Superior temporal gyrus (tissue), 1 donor: ENCODE measurements around the gene RFX7.

ENCODE experiments used
- DNase-seq: peaks from one replicate; pipeline ENCODE4 v3.0.0-alpha.2; 2016; ENCODE audit errors: extremely low spot score

Gene RFX7

DNA sequence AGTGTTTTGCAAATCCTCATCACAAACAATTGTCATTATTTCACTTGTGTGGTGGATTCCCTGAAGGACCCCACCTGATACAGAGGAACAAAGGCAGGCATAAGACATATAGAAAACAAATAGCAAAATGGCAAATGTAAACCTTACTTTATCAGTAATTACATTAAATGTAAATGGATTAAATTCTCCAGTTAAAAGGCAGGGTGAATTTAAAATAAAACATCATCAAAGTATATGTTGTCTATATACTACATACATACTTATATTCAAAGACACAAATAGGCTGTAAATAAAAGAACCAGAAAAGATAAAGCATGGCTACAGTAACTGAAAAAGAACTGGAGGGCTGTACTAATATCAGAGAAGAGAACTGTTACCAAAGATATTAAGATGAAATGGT is 117.3 kb downstream of the RFX7 start:
- no peak for DNase-seq

DNA sequence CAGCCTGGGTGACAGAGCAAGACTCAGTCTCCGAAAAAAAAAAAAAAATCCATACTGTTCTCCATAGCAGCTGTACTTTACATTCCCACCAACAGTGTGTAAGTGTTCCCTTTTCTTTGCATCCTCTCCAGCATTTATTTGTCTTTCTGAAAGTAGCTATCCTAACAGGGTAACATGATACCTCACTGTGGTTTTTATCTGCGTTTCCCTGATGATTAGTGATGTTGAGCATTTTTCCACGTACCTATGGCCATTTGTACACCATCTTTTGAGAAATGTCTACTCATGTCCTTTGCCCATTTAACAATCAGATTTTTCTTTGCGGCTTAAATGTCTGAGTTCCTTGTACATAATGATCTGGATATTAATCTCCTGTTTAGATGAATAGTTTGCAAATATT is 119.3 kb downstream of the RFX7 start:
- DNase-seq = no peak

DNA sequence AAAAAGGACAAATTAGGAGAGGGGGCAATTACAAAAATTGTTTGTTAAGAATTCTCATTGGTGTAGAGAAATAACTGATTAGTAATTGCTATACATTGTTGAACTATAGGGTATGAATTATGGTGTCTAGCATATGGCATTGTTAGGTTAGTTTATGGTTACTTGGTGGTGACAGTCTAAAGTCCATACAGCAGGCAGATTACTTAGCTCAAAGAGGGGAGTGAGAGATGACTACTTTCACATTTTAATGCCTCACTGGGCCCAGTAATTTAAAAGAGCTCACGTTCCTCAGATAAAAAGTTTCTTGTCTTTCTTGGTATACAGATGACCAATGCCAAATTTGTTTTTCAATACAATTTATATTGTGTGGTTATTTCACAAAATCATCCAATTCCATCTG is 137.8 kb downstream of the RFX7 start:
- no peak for DNase-seq

DNA sequence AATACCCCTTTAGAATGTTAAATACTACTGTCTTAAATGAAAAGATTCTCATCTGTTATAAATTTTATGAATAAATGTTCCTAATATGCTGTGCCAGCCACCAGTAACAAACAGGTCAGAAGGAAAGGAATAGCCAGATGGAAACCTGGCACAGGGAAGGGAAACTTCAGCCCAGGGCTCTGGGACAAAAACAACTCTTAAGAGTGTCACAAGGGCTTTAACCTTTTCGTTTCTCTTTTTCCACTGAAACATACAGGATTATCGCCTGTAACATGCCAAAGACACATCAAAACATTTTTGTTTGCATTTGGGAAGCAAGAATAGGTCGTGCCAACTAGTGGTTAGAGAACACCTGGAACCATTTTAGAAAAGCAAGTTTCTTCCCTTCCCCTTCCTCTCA is 141.2 kb downstream of the RFX7 start:
- no peak for DNase-seq

DNA sequence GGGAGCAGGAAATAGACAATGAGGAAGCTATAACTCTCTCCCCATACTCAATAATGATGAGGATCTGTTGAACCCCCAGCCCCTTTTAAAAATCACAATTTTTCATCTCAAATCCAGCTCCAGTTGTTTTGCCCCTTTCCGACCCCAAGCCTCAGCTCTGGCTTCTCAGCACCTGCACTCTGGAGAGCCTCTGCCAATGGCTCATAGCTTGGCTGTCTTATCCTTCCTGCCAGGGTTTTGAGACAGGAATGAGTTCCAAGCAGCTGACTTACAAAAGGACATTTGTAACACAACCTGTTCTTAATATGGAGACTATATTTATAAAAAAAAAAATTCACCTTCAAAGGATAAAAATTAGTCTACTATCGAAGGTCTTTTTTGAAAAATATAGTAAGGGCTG is 144.4 kb downstream of the RFX7 start:
- DNase-seq = no peak

DNA sequence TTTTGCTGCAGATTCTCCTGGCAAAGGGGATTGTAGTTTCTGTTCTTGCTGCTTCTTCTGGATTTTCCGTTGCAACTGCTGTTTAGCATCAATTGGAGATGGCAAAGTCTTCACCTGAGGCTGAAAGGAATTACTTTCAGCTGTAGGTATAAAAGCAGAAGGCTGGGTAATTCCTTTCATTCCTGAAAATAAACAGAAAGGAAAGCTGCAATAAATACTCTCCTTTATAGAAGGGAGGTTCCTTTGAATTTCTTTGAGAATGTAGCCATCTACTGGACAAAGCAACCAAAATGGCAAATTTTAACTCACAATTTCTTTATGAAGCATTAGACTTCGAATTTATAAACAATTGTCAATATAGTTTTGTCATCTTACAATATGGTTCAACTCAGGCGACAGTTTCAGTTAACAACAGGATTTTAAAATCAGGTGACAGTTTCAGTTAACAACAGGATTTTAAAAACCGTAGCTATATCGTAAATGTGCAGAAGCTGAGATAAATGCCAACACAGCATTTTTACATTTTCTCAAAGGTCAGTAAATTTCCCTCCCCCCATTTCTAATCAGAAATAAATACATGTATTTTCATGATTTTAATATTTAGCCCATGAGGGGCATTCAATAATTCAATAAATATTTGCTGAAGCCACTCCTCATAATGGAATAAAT is 145.3 kb downstream of the RFX7 start:
- DNase-seq = peak; percentile 35

DNA sequence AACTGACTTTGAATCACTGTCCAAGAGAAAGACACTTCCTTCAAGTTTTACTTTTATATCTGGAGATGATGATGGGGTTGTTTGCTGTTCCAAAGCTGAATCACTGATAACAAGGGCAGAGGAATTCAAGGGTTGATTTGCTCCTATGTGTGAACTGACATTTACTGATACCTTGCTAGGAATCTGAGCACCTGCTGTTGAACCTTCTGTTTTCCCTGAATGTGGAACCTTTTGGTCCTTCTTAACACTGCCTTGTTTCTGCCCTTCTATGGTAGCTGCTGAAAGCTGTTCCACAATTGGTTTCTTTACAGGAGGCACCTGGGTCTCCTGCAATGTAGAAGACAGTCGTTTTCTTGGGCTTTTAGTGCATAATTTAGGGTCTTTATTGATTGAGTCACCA is 148.3 kb downstream of the RFX7 start:
- no peak for DNase-seq

DNA sequence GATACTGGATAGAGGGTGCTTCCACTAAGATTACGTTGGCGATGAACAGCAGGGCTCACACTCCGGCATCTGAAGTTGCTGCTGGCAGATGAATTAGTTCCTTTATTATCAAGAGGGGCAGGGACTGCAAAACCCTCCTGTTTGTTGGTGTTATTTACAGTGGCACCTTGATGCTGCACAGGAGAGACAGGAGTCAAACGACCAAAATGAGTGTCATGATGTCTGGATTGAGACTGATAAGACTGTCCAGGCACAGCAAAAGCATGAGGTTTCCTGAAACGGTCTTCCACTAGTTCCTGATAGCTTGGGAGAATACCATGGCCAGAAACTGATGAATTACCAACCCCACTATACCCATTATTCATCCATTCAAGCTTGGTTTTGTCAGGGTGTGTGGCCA is 149.5 kb downstream of the RFX7 start:
- no peak for DNase-seq

DNA sequence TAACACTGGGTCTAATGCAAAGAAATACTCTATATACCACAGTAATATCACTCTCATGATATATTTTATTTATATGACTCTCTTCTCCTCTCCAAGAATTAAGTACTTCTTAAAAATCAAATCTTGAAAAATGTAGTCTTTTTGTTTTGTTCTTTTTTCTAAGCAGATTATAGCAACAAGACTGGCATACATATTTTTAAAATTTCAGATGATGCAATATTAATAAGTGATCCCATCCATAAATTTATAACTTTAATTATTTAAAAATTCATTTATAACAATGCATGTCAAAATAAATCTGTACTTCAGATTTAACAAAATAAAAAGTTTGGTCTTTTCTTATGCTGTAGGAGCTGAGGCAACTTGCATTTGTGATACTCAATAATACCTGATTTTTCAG is 155.3 kb downstream of the RFX7 start:
- DNase-seq = no peak

DNA sequence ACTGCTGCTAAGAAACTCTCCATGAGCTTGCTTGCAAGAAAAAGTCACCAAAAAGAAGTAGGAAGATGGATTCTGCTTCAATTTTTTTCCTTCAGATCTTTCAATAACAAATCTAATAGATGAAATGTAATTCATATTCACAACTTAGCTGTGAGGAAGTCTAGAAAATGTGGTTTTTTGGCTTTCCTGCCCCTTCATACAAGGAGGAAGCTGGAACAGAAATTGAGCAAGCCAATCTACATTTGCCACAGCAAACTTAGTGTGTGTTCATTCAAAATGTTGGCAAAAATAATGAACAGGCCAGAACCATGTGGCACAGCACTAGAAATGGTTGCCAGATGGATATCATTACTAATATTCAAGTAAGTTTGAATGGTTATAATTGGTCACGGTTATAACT is 157.1 kb downstream of the RFX7 start:
- no peak for DNase-seq

DNA sequence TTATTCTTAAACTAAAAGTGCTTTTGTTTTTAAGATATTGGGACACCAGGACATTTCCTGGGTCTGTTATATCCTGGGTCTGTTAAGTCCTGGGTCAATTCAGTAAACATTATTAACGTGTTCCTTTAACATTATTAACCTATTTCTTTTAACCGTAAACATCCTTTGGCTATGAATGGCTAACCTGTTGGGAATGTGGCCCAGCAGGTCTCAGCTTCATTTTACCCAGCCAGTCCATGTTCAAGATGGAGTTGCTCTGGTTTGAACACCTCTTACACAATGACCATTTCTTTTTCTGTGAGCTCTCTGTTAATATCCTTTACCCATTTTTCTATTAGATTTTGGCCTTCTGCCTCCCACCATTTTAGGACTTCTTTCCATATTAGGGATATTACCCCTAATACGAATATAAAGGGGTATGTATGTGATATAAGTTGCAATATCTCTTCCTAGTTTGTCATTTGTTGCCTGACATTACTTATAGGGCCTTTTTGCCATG is 161.4 kb downstream of the RFX7 start:
- no peak for DNase-seq

DNA sequence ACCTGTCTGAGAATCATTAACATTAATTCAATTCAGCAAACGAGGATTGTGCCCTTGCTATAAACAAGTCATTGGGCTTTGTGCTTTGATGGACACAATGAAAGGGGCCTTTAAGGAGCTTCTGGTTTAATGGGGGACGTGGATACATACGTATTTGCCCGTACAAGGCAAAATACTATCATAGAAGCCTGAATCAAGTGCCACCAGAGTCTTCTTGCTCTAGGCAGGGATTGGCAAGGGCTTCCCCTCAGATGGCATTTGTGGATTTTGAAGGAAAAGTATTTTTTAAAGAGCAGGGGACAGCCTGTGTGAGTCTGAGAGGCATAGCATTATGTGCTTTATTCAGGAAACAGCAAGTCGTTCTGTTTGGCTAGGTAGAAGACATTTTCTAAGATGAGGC is 166.6 kb downstream of the RFX7 start:
- DNase-seq = no peak

DNA sequence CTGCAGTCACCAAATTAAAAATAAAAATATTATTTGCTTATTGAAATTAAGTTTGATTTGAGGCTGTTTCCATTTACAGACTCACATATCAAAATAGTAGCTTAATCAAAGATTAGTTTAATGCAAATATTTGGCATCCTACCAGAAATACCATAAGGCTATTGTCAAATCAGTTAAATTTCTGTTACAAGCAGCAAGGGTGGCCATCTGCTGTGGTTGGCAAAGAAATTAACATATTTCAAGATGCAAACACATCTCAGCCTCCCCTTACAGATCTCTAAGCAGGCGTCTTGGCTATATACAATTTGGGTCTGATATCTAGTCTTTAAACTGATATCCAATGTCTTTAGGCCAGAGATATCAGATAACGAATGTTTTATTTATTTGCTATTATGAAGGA is 167.0 kb downstream of the RFX7 start:
- no peak for DNase-seq

DNA sequence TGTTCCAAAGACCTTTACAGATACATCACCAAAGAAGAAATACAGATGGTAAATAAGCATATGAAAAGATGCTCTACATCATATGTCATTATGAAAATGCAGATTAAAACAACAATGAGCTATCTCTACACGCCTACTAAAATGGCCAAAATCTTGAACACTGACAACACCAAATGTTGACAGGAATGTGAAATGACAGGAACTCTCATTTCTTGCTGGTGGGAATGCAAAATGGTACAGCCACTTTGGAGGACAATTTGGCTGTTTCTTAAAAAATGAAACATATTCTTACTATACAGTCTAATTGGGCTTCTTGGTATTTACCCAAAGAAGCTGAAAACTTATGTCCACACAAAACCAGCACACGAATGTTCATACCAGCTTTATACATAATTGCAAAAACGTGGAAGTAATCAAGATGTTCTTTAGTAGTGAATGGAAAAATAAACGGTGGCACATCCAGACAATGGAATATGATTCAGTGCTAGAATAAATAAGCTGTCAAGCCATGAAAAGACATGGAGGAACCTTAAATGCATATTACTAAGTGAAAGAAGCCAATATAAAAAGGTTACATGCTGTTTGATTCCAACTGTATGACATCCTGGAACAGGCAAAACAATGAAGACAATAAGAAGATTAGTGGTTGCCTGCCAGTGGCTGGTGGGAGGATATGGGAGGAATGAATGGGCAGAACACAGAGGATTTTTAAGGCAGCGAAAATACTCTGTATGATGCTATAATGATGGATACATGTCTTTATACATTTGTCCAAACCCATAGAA is 169.0 kb downstream of the RFX7 start:
- DNase-seq = no peak

DNA sequence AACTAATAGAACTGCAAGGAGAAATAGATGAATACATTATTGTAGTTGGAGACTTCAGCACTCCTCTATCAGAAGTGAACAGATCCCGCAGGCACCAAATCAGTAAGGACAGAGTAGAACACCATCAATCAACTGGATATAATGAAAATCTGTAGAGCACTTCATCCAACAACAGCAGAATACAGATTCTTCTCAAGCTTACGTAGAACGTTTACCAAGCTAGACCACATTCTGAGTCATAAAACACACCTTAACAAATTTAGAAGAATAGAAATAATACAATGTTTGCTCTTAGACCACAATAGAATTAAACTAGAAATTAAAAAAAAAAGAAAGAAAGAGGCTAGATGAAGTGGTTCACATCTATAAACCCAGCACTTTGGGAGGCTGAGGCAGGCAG is 179.5 kb downstream of the RFX7 start:
- DNase-seq = no peak

DNA sequence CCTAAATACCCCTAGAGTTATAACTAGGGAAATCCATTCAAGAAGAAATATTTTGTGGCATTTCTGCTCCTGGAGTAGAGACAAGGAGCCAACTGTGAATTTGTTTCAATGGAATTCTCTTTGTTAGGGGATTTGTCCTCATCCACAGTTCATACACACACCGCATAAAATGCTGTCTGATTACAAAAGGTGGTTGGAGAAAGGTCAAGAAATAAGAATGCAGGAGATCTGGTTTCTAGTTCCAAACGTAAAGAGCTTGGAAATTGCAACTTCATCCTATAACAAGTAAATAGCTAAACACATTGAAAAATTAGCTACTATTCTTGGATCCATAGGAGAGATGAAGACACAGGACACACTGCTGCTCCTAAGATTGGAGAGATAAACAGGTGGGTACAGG is 184.0 kb downstream of the RFX7 start:
- DNase-seq = no peak

DNA sequence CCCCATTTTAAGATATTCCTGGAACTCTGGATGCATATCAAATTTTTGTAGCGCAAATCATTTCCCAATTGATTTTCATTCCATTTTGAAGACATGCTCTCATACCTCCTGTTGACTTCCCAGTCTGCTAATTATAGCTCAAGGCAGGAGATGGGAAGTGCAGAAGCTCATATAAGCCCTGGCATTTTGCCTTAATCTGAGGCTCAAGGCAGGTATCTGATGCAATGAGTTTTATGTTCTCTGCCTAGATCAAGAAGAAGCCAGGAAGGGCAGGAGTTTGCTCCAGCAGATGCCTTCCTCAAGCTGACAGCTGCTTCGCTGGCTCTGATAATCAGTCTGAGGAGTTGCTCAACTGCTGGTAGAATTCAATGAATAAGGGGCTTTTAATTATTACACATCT is 184.7 kb downstream of the RFX7 start:
- no peak for DNase-seq

DNA sequence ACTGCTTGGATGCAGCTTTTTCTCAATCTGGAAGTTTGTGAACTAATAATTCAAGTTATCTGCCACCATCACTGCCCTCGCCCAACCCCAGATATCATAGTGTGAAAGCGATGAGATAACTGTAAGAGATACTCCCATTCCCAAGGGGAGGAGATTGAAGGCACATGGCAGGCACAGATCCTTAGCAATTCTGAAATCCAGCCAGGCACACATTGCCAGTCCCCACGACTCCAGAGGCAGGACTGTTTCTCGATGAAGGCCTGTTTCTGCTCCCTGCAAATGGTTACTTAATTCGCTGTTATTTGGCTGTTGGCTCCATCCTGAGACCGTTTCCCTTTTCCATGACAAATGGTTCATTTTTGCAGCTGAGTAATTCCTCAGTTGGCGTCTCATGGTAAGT is 187.1 kb downstream of the RFX7 start:
- no peak for DNase-seq

DNA sequence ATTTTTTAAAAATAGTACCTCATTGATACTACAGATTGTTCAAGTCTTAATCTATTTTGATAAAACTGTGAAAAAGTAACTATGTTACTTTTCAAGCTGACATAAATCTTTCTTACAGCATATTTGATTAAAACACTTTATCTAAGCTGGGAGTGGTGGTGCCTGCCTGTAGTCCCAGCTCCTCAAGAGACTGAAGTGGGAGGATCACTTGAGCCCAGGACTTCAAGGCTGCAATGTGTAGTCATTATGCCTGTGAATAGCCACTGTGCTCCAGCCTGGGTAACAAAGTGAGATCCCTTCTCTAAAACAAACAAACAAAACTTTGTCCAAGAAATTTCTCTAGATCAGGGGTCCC is 190.7 kb downstream of the RFX7 start:
- DNase-seq = no peak

DNA sequence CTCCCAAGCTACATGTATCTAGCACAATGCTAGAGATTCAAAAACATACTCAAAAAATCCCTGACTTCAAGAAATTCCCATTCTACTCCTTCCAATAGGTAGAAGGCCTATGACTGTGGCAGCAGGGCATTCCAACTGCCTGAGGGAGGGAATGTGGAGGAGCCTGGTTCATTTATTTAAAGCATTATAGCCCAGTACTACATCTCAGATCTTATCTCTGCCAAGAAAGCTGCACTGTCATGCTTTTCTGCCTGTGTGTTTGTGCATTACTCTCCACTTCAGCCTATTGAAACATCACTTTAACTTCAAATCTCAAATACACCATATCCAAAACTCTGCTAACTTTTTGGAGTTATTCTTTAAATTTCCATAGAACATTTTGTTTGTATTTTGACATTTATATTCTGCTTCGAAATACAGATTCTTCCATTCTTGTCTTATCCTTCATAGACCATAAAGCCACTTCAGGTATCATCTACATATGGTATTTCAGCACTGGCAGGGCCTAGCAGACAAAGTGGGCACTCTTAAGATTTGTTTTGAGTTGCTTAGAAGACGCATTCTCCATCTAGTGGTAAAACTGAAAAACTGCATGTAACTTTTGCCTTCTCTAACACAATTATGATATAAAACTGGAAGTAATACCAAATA is 191.2 kb downstream of the RFX7 start:
- peak; percentile 78 for DNase-seq

DNA sequence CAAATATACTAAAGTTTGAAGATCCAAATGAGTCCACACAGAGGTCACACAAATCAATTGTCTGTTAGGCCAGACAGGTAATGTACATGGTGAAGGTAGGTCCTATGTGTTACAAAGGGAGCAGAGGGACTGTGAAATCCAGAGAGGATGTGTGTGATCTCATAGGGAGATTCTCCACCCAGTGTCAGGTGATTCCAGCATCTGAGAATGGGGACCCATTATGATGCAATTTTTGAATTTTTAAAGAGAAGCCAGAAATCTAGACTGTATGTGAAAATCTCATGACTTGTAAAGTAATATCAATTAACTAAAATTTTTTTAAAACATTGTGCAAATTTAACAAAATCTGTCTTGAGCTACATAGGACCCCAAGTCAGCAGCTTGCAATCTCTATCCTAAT is 192.0 kb downstream of the RFX7 start:
- DNase-seq = no peak

DNA sequence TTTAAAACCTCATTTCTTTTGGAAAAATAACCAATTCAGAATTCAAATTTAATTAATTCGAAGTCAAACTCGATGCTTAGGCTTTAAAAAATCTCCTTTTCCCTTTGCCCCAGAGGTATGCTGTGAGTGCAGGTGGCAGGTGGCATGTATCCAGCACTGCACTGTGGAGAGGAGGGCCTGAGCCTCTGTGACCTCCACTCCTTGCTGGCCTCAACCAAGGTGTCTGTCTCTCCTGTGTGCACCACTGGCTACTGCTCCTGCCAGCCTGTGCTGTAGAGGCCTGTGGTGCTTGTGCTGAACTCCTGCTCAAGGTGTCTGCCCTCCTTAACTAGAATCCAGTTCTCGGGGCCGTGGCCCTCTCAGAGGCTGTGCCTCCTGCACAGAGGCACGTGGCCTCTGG is 194.1 kb downstream of the RFX7 start:
- no peak for DNase-seq

DNA sequence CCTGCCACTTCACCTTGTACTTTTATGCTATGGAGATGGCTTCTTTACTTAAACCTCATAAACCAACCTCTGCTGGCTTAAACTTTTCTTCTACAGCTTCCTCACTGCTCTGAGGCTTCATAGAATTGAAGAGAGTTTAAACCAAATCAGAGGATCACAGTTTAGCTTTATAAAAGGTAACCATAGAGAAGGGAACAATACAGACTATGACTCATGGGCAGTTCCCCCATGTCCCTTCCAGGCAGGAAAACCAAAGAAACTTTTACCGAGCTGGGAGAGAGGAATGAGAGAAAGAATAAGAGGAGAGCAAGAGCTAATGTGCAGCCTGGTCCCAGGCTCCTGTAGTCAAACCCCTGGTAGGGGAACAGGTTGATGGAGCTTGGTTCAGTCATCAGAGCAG is 196.3 kb downstream of the RFX7 start:
- no peak for DNase-seq
